GM10847 (cell line): ENCODE data around the gene EDA.

ENCODE experiments used
- POLR2A ChIP-seq: IDR thresholded peaks from 2 replicates; pipeline ENCODE4 v1.6.1; 2011; ENCODE audit not compliant: insufficient read length; ENCODE audit errors: extremely low read depth

EDA gene

DNA sequence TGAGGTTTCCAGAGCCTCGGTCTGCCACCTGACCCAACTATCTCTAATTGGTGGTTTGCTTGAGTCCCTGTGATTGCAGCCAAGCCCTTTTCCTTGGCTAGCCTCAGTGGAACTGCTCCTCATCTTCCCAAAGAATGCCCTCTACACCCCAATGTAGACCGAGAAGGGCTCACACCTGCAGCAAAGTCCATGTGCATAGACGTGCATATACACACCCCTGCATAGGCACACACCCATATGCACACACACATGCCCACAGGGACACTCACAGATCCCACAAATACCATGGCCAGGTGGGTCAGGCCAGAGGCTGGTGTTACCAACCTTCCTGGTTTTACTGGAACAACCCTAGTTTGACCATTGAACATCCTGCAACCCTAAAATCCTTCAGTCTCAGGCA lies 433.5 kb downstream of the EDA start:
- TF ChIP-seq POLR2A, result no peak

DNA sequence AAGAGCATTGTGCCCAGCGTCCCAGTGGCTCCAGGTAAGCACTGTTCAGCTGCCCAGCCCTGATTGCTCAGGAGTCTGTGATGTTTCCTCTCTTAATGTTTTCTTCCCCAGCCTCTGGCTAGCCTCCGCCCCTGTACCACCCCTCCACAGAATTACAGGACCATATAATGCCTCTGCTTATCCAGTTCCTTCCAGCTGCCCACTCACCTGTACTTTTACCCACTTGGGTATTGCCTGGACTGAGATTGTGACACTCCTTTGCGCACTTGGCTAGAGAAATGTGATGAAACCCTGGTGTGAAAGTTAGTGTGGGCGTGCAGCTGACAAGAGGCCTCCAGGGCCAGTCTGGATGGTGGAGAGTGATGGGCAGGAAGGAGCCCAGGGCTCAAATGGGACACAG lies 434.0 kb downstream of the EDA start, which contains the start of gene AWAT2:
Gene AWAT2, minus strand, starts transcription at position 14 of the 400 bp plus-strand sequence. Its CDS starts 6 bp downstream, at position 8.
- no peak for TF ChIP-seq POLR2A

DNA sequence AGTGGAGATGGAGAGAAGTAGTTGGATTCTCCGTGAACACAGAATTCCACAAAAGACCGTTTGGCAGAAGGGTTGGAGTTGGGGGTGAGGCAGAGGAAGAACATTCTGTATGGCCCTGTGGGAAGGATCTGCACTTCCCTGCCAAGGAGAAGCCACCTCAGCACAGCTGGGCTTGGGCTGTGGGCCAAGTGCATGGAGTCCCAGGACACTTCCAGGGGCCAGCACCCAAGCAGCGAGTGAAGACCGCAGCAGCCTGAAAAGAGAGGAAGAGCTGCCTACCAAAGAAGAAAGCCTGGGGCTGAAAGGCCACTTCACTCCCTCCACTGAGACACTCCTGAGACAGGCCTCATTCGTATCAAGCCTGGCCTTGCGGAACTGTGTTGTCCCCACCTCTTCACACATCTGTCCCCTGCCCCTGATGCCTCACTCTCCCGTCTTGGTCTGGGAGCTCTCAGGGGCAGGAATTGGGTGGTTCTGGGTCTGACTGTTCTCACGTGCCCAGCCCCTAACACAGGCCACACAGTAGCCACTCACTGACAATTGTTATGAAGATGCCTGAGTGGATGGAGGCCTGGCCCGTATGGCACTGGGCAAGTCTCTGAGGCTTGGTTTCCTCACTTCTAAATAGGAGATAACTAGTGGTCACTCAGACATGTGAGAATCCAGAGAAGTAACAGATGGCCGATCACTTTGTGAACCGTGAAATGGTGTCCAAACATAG lies 437.1 kb downstream of the EDA start:
- TF ChIP-seq POLR2A, result no peak

DNA sequence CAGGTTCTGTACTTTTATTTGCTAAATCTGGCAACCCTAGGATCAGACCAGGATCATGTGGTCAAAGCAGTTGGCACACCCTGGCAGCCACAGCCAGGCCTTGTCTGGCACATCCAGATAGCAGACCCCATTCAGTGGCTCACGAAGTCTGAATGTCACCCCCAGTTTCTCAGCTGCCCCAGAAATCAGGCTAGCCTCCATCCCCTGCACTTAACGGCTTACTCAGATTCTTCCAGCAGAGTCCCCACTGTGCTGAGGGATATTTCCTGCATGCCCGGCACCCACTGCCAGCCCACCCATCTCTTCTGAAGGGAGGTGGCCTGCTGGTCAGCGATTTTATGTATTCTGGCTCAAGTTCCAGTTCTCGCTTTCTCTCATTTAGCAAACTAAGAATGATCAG lies 438.5 kb downstream of the EDA start:
- no peak for TF ChIP-seq POLR2A

DNA sequence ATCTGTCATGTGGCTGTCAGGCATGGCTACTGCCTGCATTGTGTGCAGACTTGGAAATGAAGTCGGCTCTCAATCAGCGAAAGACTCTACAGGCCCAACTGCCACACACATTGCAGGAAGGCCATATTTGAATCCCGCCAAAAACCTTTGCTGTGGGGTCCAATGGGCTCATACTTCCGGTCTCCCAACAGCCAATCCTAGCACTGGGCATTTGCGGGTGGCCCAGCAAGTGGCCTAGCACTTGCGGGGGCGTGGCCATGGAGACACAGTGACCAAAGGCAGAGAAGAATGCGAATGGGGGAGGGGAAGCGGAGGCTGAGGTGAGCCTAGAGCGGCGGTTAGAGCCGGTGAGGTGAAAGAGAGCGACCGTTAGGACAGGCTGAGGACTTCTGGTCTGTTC lies 446.2 kb downstream of the EDA start, which contains the start of gene OTUD6A:
Gene OTUD6A, plus strand, starts transcription at position 382 of the 400 bp plus-strand sequence. CDS start 68 bp downstream, outside the sequence.
- no peak for TF ChIP-seq POLR2A

DNA sequence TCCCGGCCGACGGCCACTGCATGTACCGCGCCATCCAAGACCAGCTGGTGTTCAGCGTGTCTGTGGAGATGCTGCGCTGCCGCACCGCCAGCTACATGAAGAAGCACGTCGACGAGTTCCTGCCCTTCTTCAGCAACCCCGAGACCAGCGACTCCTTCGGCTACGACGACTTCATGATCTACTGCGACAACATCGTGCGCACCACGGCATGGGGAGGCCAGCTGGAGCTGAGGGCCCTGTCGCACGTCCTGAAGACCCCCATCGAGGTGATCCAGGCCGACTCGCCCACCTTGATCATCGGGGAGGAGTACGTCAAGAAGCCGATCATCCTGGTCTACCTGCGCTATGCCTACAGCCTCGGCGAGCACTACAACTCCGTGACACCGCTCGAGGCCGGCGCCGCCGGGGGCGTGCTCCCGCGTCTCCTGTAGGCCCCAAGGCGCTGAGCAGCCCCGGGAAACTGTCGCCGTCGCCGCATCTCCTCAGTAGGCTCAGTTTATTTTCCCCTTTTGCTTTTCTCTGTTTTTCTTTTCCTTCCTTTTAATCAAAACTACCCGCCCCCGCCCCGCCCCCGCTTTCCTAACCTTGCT lies 447.1 kb downstream of the EDA start:
- TF ChIP-seq POLR2A, result no peak

DNA sequence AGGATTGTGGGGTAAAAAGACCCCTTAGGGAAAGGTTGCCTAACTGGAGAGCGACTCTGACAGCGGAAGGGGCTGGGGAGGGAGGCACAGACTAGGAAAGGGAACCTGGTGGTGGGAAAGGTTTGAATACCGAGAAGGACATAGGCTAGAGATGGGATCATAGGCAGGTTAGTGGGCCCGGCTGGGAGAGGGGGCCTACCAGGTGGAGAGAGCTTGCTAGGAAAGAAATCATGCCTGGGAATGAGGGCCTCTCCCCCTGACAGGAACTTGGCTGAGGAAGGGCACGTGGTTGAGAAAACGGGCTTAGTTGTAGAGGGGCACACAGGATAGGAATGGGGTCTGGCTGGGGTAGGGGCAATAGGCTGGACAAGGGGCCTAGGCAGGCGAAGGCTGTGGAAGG lies 450.7 kb downstream of the EDA start:
- TF ChIP-seq POLR2A, result no peak

DNA sequence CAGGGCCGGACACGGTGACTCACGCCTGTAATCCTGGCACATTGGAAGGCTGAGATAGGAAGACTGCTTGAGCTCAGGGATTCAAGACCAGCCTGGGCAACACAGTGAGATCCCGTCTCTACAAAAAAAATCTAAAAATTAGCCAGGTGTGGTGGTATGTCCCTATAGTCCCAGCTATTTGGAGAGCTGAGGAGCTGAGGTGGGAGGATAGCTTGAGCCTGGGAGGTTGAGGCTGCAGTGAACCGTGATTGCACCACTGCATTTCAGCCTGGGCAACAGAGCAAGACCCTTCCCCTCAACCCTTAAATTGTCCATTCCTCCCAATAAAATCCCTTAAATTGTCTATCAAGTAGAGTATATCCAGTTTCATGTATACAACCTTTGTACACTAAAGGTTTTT lies 463.4 kb downstream of the EDA start:
- TF ChIP-seq POLR2A, result no peak

DNA sequence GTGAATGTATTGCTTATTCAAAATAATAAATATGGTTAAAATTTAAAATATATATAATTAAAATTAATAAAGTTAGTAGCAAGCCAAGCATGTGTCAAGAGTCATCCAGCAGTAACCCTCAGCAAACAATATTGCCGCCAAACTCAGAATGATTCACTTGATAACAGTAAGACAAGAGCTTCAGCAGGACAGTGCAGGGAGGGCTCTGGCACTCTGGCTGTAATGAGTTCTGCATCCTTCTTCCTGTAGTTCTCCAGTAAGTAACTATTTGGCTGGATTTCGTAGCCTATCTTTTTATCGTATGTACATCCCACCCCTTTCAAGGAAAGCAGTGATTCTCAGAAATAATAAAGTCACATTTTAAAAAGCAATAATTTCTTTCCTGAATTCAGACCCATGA lies 464.0 kb downstream of the EDA start:
- TF ChIP-seq POLR2A, result no peak

DNA sequence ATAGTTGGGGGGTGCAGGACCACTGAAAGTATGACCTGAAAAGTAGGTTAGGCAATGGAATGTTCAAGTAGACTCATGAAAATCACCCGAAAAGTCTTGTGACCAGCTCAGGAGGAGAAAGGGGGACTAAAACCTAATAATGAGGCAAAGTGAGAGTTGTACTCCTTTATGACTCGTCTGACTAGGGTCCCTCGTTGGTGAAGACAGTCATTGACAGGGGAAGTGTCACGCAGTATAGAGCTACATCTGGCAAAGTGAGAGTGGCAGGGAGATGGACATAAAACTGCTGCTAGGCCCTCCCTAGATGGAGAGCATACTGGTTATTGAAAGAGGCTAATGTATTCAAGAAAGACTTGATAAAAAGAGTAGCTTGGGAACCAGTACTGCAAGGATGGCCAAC lies 466.8 kb downstream of the EDA start:
- no peak for TF ChIP-seq POLR2A

DNA sequence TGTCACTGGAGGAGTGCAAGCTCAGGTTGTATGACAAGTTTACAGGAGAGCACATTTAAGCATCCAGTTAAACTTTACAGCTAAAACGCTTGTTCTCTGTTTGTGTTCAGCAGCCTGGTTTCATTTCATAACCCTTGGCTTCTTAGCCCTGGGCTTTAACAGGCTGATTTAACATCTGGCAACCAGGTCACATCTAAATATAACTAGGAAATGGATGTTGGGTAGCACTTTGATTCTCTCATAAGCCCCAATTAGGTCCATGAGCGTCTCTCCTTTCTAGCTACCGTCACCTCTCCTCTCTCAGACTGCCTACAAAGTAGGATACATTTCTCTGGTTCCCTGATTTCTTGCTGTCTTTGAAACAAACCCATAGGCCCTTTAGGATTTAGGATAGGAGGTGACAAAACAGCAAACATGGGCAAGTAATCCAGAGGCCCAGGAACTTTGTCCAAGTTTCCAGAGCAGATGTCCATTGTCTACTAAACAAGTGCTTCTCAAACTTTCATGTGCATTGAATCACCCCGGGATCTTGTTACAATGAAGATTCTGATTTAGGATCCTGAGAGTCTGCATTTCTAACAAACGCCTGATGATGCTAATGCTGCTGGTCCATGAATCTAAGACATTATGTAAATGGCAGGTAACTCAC lies 468.8 kb downstream of the EDA start:
- no peak for TF ChIP-seq POLR2A

DNA sequence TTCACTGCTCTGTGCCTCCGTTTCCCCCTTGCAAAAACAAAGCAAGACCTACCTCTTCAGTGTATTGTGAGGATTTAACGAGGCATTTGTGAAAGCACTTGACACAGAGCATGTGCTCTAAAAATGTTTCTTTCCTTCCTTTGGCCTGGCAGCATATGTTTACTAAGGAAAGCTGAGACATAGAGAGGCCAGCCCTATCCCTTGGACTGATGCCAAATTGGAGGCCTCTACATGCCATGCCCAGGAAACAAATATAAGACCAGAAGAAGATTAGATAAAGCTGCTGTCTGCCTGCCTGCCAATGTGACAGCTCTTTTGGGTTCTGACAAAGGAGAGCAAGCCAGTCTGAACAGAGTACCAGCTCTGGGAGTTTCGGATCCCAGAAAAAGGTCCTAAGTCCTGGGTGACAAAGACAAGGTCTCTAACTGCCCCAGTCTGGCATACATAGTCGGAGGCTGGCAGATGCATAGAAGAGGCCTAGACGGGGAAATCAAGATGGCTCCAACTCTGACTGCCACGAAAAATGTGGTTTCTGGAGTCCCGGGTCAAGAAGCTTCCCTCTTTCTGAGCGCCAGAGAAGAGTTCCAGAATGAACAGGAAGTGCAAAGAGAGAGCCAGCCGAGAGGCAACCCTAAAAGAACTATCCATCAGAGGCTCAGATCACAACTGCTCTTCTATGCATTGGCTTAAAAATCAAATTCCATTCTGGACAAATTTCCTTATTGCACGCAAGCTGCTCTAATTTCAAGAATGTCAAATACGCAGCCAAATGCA lies 472.1 kb downstream of the EDA start:
- no peak for TF ChIP-seq POLR2A

DNA sequence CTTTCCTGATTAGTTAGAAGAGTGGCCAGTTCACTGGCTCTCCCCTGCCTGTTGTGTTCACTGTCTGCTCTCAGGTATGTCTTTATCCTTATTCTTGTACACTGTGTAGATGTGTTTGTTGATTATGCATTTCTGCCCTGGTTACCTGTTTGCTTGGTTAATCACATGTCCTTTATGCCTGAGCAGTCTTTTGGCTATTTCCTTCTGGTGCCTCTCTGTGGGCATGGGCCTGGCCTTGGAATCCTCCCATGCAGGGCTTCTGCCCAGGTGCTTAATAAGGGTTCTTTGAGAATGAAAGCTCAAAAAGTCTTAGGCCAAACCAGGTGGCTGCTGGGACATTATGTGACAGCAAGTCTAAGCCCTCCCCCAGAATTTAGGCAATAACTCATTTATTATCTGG lies 472.8 kb downstream of the EDA start:
- no peak for TF ChIP-seq POLR2A
